K562 (cell line): ENCODE results near the gene DTNBP1. TPM values are rescaled to one million over a fixed set of nuclear protein-coding genes. Genes with fewer than 3 reads are reported as not detected.

ENCODE experiments used
- ATF6 ChIP-seq: sonication (generic); formaldehyde crosslinking; IDR thresholded peaks from 2 replicates; pipeline ENCODE4 v1.4.0; 2020; ENCODE audit warnings: mild to moderate bottlenecking, missing genetic modification reagents
- BRF1 ChIP-seq: IDR thresholded peaks from 3 replicates; pipeline ENCODE4 v1.6.1; 2011; ENCODE audit warnings: borderline replicate concordance, mild to moderate bottlenecking; ENCODE audit not compliant: insufficient read length; ENCODE audit errors: extremely low read depth
- CREB5 ChIP-seq: fragments of 250-450 bp; sonication (Bioruptor Pico); IDR thresholded peaks from 2 replicates; pipeline ENCODE4 v1.5.0; 2020; ENCODE audit warnings: mild to moderate bottlenecking
- DDX20 ChIP-seq: fragments of 450-650 bp; IDR thresholded peaks from 2 replicates; pipeline ENCODE4 v1.6.1; 2016; ENCODE audit warnings: missing genetic modification characterization, low read depth, mild to moderate bottlenecking, missing compliant biosample characterization, moderate library complexity
- DEAF1 ChIP-seq: fragments of 450-650 bp; formaldehyde crosslinking; IDR thresholded peaks from 2 replicates; pipeline ENCODE4 v1.4.0; 2020; ENCODE audit warnings: mild to moderate bottlenecking, moderate library complexity
- ERF ChIP-seq: fragments of 450-650 bp; formaldehyde crosslinking; IDR thresholded peaks from 2 replicates; pipeline ENCODE4 v1.4.0; 2020; ENCODE audit warnings: mild to moderate bottlenecking, mixed read lengths
- FOXO4 ChIP-seq: fragments of 450-650 bp; formaldehyde crosslinking; IDR thresholded peaks from 2 replicates; pipeline ENCODE4 v1.4.0; 2020; ENCODE audit warnings: mild to moderate bottlenecking, moderate library complexity
- HOXB6 ChIP-seq: fragments of 250-450 bp; sonication (Bioruptor Pico); IDR thresholded peaks from 2 replicates; pipeline ENCODE4 v1.5.1; 2022; ENCODE audit warnings: mild to moderate bottlenecking, borderline replicate concordance
- ILK ChIP-seq: fragments of 450-650 bp; IDR thresholded peaks from 2 replicates; pipeline ENCODE4 v1.6.1; 2016; ENCODE audit warnings: missing genetic modification characterization, low read depth, mild to moderate bottlenecking, missing compliant biosample characterization, moderate library complexity, borderline replicate concordance
- JUNB ChIP-seq: fragments of 450-650 bp; formaldehyde crosslinking; conservative IDR thresholded peaks from 2 replicates; pipeline ENCODE4 v1.4.0; 2020; ENCODE audit warnings: mild to moderate bottlenecking
- LEF1 ChIP-seq: fragments of 450-650 bp; IDR thresholded peaks from 2 replicates; pipeline ENCODE4 v1.6.1; 2016; ENCODE audit warnings: mild to moderate bottlenecking
- MEIS2 ChIP-seq: fragments of 450-650 bp; IDR thresholded peaks from 2 replicates; pipeline ENCODE4 v1.6.1; 2014; ENCODE audit warnings: mild to moderate bottlenecking; ENCODE audit not compliant: partially characterized antibody
- PHB ChIP-seq: fragments of 250-450 bp; sonication (Bioruptor Pico); IDR thresholded peaks from 2 replicates; pipeline ENCODE4 v1.5.0; 2021
- PHF20 ChIP-seq: fragments of 450-650 bp; IDR thresholded peaks from 2 replicates; pipeline ENCODE4 v1.6.1; 2018; ENCODE audit not compliant: partially characterized antibody
- SIRT6 ChIP-seq: IDR thresholded peaks from one replicate; pipeline ENCODE4 v1.6.1; 2012; ENCODE audit warnings: low read depth, mild to moderate bottlenecking, control low read depth, inconsistent platforms, low read length, moderate library complexity
- SREBF2 ChIP-seq: sonication (generic); formaldehyde crosslinking; IDR thresholded peaks from 2 replicates; pipeline ENCODE4 v1.4.0; 2020; ENCODE audit warnings: mild to moderate bottlenecking, missing genetic modification reagents
- ZBTB49 ChIP-seq: sonication (generic); formaldehyde crosslinking; IDR thresholded peaks from 2 replicates; pipeline ENCODE4 v1.8.0; 2022; ENCODE audit warnings: missing genetic modification reagents, mild to moderate bottlenecking, borderline replicate concordance
- ZNF121 ChIP-seq: sonication (generic); formaldehyde crosslinking; conservative IDR thresholded peaks from 2 replicates; pipeline ENCODE4 v1.8.0; 2022; ENCODE audit warnings: missing genetic modification reagents
- ZNF23 ChIP-seq: fragments of 250-450 bp; sonication (Bioruptor Pico); IDR thresholded peaks from 2 replicates; pipeline ENCODE4 v1.4.0; 2020; ENCODE audit warnings: mild to moderate bottlenecking
- ZNF766 ChIP-seq: fragments of 200-800 bp; sonication (Bioruptor generic); conservative IDR thresholded peaks from 2 replicates; pipeline ENCODE4 v1.6.1; 2016; ENCODE audit warnings: missing genetic modification characterization, missing compliant biosample characterization
- polyA plus RNA-seq, 8 experiments: library from polyadenylated mRNA; depleted of rRNA in 4 of 8; stranded (reverse) in 5 of 8; unstranded in 3 of 8; fragments of >200 nt; fragmentation: Nextera tagmentation in 2 of 8; fragmentation: Illumina TruSeq in 1 of 8; extraction: Ambion mirVana in 2 of 8; extraction: Trizol in 1 of 8; gene quantifications; 2 replicates each; pipeline versions ENCODE4 v1.2.1 to v1.2.3, GENCODE V29; 2011 to 2014; ENCODE audit warnings: inconsistent platforms in 1 of 8, missing spikeins in 1 of 8
- total RNA-seq, 7 experiments: library from RNA; depleted of rRNA in 6 of 7; stranded (reverse); fragments of >200 nt in 6 of 7; fragmentation: Illumina TruSeq in 2 of 7; extraction: Trizol in 2 of 7; gene quantifications; 2 replicates each; pipeline versions ENCODE4 v1.2.1 to v1.2.3, GENCODE V29; 2011 to 2021; ENCODE audit warnings: low replicate concordance in 1 of 7

DTNBP1 gene
- total and polyA plus RNA-seq, 9 of the 15 experiments (the other 6 are each of a cell fraction or from before 2014, with no cell fraction given), result 16.7 to 54.5 (median 21.4) TPM

GRCh38 chr6:15509335-15509933 is 153.4 kb downstream of the DTNBP1 start (continued):
- TF ChIP-seq ZNF766 (CRISPR knock-in tag), result peak; percentile 88
- no peak for TF ChIP-seq SIRT6
- no peak for TF ChIP-seq DDX20 (tag)
- TF ChIP-seq FOXO4 (CRISPR knock-in tag), result no peak
- no peak for TF ChIP-seq JUNB
- TF ChIP-seq SREBF2, result no peak
- peak; percentile 13 for TF ChIP-seq MEIS2
- TF ChIP-seq PHB (CRISPR knock-in tag), result no peak
- no peak for TF ChIP-seq ATF6 (CRISPR knock-in tag)
- TF ChIP-seq HOXB6 (CRISPR knock-in tag), result no peak
- no peak for TF ChIP-seq ZNF23 (CRISPR knock-in tag)
- no peak for TF ChIP-seq DEAF1 (CRISPR knock-in tag)
- no peak for TF ChIP-seq ILK (tag)
- no peak for TF ChIP-seq BRF1
- TF ChIP-seq ZBTB49 (CRISPR knock-in tag), result no peak
- TF ChIP-seq PHF20, result no peak
- 0 out of 2 replicates have a peak, but pooled peaks have one; percentile 50 for TF ChIP-seq LEF1
- TF ChIP-seq ZNF121, result no peak
- peak; percentile 55; the same call in 1 of the 2 replicates for TF ChIP-seq ERF
- TF ChIP-seq CREB5 (CRISPR knock-in tag), result no peak
